ENCODE data around the gene MAPK4.

Gene MAPK4

GRCh38 chr18:50745945-50746344, 186.1 kb downstream of the MAPK4 start:
- TF ChIP-seq, protein P1, sequence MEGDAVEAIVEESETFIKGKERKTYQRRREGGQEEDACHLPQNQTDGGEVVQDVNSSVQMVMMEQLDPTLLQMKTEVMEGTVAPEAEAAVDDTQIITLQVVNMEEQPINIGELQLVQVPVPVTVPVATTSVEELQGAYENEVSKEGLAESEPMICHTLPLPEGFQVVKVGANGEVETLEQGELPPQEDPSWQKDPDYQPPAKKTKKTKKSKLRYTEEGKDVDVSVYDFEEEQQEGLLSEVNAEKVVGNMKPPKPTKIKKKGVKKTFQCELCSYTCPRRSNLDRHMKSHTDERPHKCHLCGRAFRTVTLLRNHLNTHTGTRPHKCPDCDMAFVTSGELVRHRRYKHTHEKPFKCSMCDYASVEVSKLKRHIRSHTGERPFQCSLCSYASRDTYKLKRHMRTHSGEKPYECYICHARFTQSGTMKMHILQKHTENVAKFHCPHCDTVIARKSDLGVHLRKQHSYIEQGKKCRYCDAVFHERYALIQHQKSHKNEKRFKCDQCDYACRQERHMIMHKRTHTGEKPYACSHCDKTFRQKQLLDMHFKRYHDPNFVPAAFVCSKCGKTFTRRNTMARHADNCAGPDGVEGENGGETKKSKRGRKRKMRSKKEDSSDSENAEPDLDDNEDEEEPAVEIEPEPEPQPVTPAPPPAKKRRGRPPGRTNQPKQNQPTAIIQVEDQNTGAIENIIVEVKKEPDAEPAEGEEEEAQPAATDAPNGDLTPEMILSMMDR (IDR thresholded peaks at IDR 0.05; ENCODE audit: low read depth, low read length, missing control alignments): no peak
- no peak for DNase-seq (ENCODE audit: extremely low read depth, low read depth)
- no peak overlapping the region for H3K4me3 ChIP-seq (replicated peaks; ENCODE audit: low read depth, low read length)

DNA sequence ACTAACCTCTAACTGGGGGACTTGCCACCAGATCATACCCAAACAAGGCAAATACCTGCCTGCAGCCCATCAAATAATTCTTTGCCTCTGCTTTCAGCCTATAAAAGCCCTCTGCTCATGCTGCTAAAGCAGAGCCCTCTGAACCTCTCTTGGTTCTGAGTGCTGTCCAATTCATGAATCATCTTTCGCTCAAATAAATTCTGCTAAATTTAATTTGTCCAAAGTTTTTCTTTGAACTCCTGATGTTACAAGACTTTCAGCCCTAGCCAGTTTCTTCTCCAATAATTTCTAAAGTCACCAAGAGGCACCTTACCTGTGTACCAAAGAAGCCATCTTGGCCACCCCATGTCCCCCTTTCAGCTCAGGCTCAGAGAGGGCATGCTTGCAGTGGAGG, 188.0 kb downstream of the MAPK4 start:
- no peak for DNase-seq (ENCODE audit: extremely low read depth, low read depth)
- no peak overlapping the region for H3K4me3 ChIP-seq (replicated peaks; ENCODE audit: low read depth, low read length)
- TF ChIP-seq, protein P1 (IDR thresholded peaks at IDR 0.05; ENCODE audit: low read depth, low read length, missing control alignments): no peak

DNA sequence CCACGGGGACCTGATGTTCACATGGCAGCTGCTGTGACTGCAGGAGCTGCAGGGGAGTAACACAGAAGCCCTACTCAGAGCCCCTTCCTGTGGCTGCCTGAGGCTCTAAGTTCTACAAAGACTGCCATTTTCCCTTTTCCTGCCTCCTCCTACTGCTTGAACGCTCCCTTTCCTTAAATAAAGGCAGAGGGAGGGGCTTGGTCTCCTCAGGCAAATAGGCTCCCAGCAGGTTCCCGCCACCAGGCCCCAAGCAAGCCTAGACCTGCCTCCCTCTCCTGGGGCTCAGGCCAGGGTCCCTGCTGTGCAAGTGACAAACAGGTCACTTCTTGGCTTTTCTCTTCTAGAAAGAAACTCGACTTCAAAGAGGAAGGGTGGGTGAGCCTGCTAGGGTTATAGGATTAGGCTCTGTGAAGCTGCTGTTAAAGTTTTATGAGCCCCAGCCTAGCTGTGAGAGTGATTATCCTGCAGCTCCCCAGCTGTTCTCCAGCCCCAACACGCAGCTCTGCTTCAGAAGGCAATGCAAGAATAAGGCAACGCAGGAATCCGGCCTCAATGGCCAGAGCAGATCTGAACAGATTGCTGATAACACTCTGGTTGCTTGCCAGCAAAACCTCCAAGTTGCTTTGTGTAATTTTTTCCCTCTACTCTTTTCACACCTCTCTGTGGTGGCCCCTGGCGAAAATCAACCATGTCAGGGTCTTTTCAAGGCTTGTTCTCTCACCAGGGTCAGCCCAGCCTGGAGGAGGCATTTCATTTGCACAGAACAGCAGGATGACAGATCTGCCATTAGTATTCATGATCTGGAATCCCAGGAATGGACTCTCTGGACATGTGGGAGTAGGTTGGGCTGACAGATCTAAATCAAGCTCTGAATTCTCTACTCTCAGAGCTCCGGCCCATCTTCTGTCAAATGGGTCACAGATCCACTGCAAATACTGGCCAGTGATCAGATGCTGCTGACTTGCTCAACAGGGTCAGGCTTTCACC, 188.6 kb downstream of the MAPK4 start:
- TF ChIP-seq, protein P1 (IDR thresholded peaks at IDR 0.05; ENCODE audit: low read depth, low read length, missing control alignments): no peak
- DNase-seq (ENCODE audit: extremely low read depth, low read depth): no peak
- no peak overlapping the region for H3K4me3 ChIP-seq (replicated peaks; ENCODE audit: low read depth, low read length)

GRCh38 chr18:50749421-50749820, 189.5 kb downstream of the MAPK4 start:
- no peak for DNase-seq (ENCODE audit: extremely low read depth, low read depth)
- H3K4me3 ChIP-seq (replicated peaks; ENCODE audit: low read depth, low read length): no peak overlapping the region
- TF ChIP-seq, protein P1 (IDR thresholded peaks at IDR 0.05; ENCODE audit: low read depth, low read length, missing control alignments): no peak

GRCh38 chr18:50749945-50750344, 190.1 kb downstream of the MAPK4 start:
- TF ChIP-seq, protein P1 (IDR thresholded peaks at IDR 0.05; ENCODE audit: low read depth, low read length, missing control alignments): no peak
- no peak for DNase-seq (ENCODE audit: extremely low read depth, low read depth)
- H3K4me3 ChIP-seq (replicated peaks; ENCODE audit: low read depth, low read length): no peak overlapping the region

DNA sequence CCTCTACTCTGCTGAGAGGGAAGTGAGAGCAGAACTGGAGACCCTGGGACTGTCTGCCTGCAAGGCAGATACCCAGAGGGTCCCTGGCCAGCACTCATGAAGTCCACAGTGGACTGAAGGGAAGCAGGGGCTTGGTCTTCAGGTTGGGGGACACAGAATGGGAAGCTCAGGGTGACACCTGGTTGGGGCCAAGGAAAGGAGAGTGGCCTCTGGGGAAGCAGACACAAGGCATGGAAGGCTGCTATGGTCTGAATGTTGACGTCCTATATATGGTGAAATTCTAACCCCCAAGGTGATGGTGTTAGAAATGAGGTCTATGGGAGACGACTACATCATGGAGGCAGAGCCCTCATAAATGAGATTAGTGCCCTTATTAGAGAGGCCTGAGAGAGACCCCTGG, 190.7 kb downstream of the MAPK4 start:
- TF ChIP-seq, protein P1 (IDR thresholded peaks at IDR 0.05; ENCODE audit: low read depth, low read length, missing control alignments): no peak

More for the DNA sequence above, 190.7 kb downstream of the MAPK4 start:
- DNase-seq (ENCODE audit: extremely low read depth, low read depth): no peak
- H3K4me3 ChIP-seq (replicated peaks; ENCODE audit: low read depth, low read length): no peak overlapping the region

All from HFF-Myc (cell line).